Ramos (cell line): Measurements from ENCODE around the gene PRR20A.
"Not testable (repeated sequence)": the region's sequence is repeated elsewhere in the genome, so short reads cannot be mapped to it uniquely, and the experiment has no call there.

ENCODE experiments used
- in situ Hi-C: fragments of 300-500 bp; cut with MboI; formaldehyde crosslinking; loops from one replicate; pipeline ENCODE4 v1.14.3; 2022; ENCODE audit warnings: low sequenced_read_pairs; ENCODE audit not compliant: unreplicated experiment

The PRR20A gene

GRCh38 chr13:57140235-57140968 lies at the start of gene PRR20A:
Gene PRR20A (plus strand): TSS chr13:57140918. CDS start chr13:57141305, 387 bp downstream.
- in situ Hi-C loops, result not testable (repeated sequence)

GRCh38 chr13:57114945-57115344 lies 25.8 kb upstream of the PRR20A start:
- in situ Hi-C loops, result no loop called here

- in situ Hi-C loops, result no loop called here
These were observed 17.0 kb upstream of the PRR20A start for GRCh38 chr13:57123681-57124080.

GRCh38 chr13:57128909-57129308 lies 11.8 kb upstream of the PRR20A start:
- in situ Hi-C loops, result no loop called here

- in situ Hi-C loops, result no loop called here
These were observed 4.6 kb upstream of the PRR20A start for GRCh38 chr13:57136093-57136492.

- in situ Hi-C loops, result no loop called here
These were observed 3.1 kb upstream of the PRR20A start for GRCh38 chr13:57137585-57137984.

- in situ Hi-C loops, result no loop called here
These were observed 1.7 kb upstream of the PRR20A start for GRCh38 chr13:57138988-57139387.

- in situ Hi-C loops, result not testable (repeated sequence)
These were observed 937 bp upstream of the PRR20A start for GRCh38 chr13:57139781-57140180.

- in situ Hi-C loops, result not testable (repeated sequence)
These were observed 6.5 kb downstream of the PRR20A start, which contains the start of gene PRR20B for GRCh38 chr13:57147188-57147587. Gene PRR20B (plus strand): TSS chr13:57147488. CDS start chr13:57147875, 387 bp downstream.

GRCh38 chr13:57148106-57148505 lies 7.4 kb downstream of the PRR20A start:
- in situ Hi-C loops, result not testable (repeated sequence)

- in situ Hi-C loops, result not testable (repeated sequence)
These were observed 13.0 kb downstream of the PRR20A start, which contains the start of gene PRR20C for GRCh38 chr13:57153761-57154160. Gene PRR20C (plus strand): TSS chr13:57154061. CDS start chr13:57154448, 387 bp downstream.

GRCh38 chr13:57160332-57160731 lies 19.6 kb downstream of the PRR20A start, which contains the start of gene PRR20D:
Gene PRR20D (plus strand): TSS chr13:57160632. CDS start chr13:57161019, 387 bp downstream.
- in situ Hi-C loops, result not testable (repeated sequence)

GRCh38 chr13:57166897-57167296 lies 26.2 kb downstream of the PRR20A start, which contains the start of gene PRR20E:
Gene PRR20E (plus strand): TSS chr13:57167197. CDS start chr13:57167584, 387 bp downstream.
- in situ Hi-C loops, result not testable (repeated sequence)

- in situ Hi-C loops, result no loop called here
These were observed 50.9 kb downstream of the PRR20A start for GRCh38 chr13:57191667-57192066.
